Thymus (tissue), 14 donors: Measurements from ENCODE around the gene TNNC2. TPM values are rescaled to one million over a fixed set of nuclear protein-coding genes. Genes with fewer than 3 reads are reported as not detected.
"Not testable (repeated sequence)": the region's sequence is repeated elsewhere in the genome, so short reads cannot be mapped to it uniquely, and the experiment has no call there.

Experiments used
- DNase-seq, 9 donors: peaks; one replicate each; pipeline ENCODE4 v3.0.0-alpha.2; 2013; ENCODE audit warnings: low spot score in 9 of 9, low read depth in 6 of 9, missing footprints in 1 of 9
- H3K27ac ChIP-seq, 2 donors: one replicate each; pipeline ENCODE4 v1.5.1; 2013; ENCODE audit warnings: control low read depth in 1 of 2, low read depth in 1 of 2, low read length in 1 of 2, mild to moderate bottlenecking in 1 of 2, moderate library complexity in 1 of 2
- H3K27me3 ChIP-seq, 2 donors: one replicate each; pipeline ENCODE4 v1.5.1; 2013; ENCODE audit warnings: low read length in 1 of 2; ENCODE audit not compliant: control insufficient read depth in 2 of 2, insufficient read depth in 1 of 2
- H3K36me3 ChIP-seq, 2 donors: one replicate each; pipeline ENCODE4 v1.5.1; 2013; ENCODE audit warnings: low read length in 1 of 2, mild to moderate bottlenecking in 1 of 2, moderate library complexity in 1 of 2; ENCODE audit not compliant: control insufficient read depth in 2 of 2, insufficient read depth in 2 of 2
- H3K4me1 ChIP-seq, 2 donors: one replicate each; pipeline ENCODE4 v1.5.1; 2013; ENCODE audit warnings: low read length in 2 of 2; ENCODE audit not compliant: control insufficient read depth in 2 of 2, insufficient read depth in 2 of 2
- H3K4me3 ChIP-seq, 2 donors: one replicate each; pipeline ENCODE4 v1.5.1; 2013; ENCODE audit warnings: low read length in 2 of 2, control low read depth in 1 of 2, mild to moderate bottlenecking in 1 of 2
- H3K9me3 ChIP-seq, 2 donors: one replicate each; pipeline ENCODE4 v1.5.1; 2013; ENCODE audit warnings: low read length in 1 of 2, mild to moderate bottlenecking in 1 of 2; ENCODE audit not compliant: control insufficient read depth in 2 of 2, insufficient read depth in 1 of 2
- WGBS: extraction: QIAGEN DNeasy Blood & Tissue Kit; methylation state at CpG from one replicate; pipeline ENCODE4 v1.1.7; 2013; 5-methylcytosine and 5-hydroxymethylcytosine counted together
- long read RNA-seq, 10 donors: transcript quantifications; one replicate each; lab custom pipeline, GENCODE V29; 2026
- polyA plus RNA-seq: library from polyadenylated mRNA; stranded (reverse); fragments of 200-250 nt; gene quantifications from one replicate; pipeline ENCODE4 v1.2.3, GENCODE V29; 2013
- total RNA-seq: library from RNA; stranded (reverse); fragments of 120-200 nt; gene quantifications from one replicate; pipeline ENCODE4 v1.2.4, GENCODE V29; 2013
- donor health status: healthy.

Gene TNNC2
- total RNA-seq = 2.4 TPM
- 12.6 TPM for polyA plus RNA-seq
- long read RNA-seq, donor 1 = 0 reads
- long read RNA-seq, donor 2, transcript TNNC2-201 (6 exons, 710 nt) = major isoform, 24 of 55 reads
- long read RNA-seq, donor 2, partial matches to known transcripts = 31 of 55 reads
- long read RNA-seq, donor 2, other reads (novel, unspliced or antisense) = 0 of 55 reads
- long read RNA-seq, donor 3, partial matches to known transcripts = 0 of 4 reads
- long read RNA-seq, donor 3, other reads (novel, unspliced or antisense) = 0 of 4 reads
- long read RNA-seq, donor 4 = 0 reads
- long read RNA-seq, donor 5, partial matches to known transcripts = 0 of 2 reads
- long read RNA-seq, donor 5, other reads (novel, unspliced or antisense) = 0 of 2 reads
- long read RNA-seq, donor 6, transcript TNNC2-201 (6 exons, 710 nt) = major isoform, 5 of 5 reads
- long read RNA-seq, donor 6, partial matches to known transcripts = 0 of 5 reads
- long read RNA-seq, donor 6, other reads (novel, unspliced or antisense) = 0 of 5 reads
- long read RNA-seq, donor 7, transcript TNNC2-201 (6 exons, 710 nt) = major isoform, 24 of 34 reads
- long read RNA-seq, donor 7, partial matches to known transcripts = 10 of 34 reads
- long read RNA-seq, donor 7, other reads (novel, unspliced or antisense) = 0 of 34 reads
- long read RNA-seq, donor 8, transcript TNNC2-201 (6 exons, 710 nt) = major isoform, 20 of 32 reads
- long read RNA-seq, donor 8, partial matches to known transcripts = 12 of 32 reads
- long read RNA-seq, donor 8, other reads (novel, unspliced or antisense) = 0 of 32 reads
- long read RNA-seq, donor 9 = 0 reads
- long read RNA-seq, donor 10 = 0 reads

DNA sequence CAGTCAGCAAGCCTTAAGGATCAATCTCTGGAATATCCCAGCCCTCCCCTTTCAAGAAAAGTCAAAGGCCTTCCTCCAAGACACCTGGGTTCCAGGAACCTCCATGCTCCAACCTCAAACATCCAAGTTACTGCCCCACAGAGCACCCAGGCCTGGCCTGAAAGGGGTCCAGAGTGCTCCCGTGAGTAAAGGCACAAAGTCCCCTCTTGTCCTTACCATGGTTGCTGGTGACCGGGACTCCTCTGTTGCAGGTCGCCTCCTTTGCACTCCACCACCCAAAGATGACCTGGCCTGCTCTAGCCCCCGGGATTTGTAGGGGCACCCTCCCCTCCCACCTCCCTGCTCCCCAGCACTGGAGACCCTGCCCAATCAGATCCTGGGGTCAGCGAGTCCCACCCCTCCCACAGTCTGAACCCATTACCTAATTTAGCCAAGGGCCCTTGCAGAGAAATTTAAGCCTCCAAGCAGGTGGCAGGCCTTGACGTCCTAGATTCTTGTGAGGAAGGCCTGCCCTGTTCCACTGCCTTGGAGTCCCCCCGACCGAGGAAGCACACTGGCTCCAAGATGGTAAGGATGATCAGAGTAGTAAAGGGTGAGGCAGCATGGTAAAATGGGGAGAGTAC is at the start of gene TNNC2:
Gene TNNC2, minus strand, starts transcription at position 283 of the 623 bp plus-strand sequence. Its CDS starts 64 bp downstream, at position 219.
- Histone ChIP-seq H3K27me3 (peaks cover 5 to 49% of the 10 kb centered on the region in 2 donors), H3K27ac (no peak within 1 kb of the TSS), H3K4me1 (peaks cover 9 to 20% of the 10 kb centered on the region in 2 donors), H3K4me3 (no peak within 1 kb of the TSS), H3K36me3 (no peaks in the 10 kb centered on the region), H3K9me3 (peaks cover 0 to 1% of the 10 kb centered on the region in 2 donors)
- WGBS = 95% methylated on average over 8 of the region's 8 CpGs
- no peak for DNase-seq

DNA sequence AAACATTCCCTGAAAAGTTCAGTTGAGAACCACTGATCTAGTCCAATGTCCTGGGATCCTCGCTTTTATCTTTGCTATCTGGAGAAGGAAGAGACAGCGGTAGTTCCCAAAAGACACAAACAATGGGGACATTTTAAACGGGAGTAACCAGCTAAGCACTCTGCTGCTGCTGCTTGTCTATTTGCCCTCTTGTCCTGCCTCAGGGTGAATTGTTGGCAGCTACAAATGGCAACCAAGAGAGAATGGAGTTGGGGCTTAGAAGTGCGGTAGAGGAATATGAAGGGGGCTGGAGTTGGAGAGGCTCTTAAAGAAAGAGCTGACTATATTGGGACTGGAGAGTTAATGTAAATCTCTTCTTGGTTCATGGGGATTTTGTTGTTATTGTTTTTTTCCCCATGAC is 47.5 kb upstream of the TNNC2 start:
- H3K36me3 ChIP-seq = peaks cover 20 to 26% of the 10 kb centered on the region in 2 donors
- DNase-seq = no peak

DNA sequence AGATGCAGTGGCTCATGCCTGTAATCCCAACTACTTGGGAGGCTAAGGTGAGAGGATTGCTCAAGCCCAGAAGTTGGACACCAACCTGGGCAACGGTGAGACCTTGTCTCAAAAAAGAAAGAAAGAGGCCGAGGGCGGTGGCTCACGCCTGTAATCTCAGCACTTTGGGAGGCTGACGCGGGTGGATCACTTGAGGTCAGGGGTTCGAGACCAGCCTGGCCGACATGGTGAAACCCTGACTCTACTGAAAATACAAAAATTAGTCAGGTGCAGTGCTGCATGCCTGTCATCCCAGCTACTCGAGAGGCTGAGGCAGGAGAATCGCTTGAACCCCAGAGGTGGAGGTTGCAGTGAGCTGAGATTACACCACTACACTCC is 47.0 kb upstream of the TNNC2 start:
- not testable (repeated sequence) for H3K4me1 ChIP-seq, H3K4me3 ChIP-seq, H3K27me3 ChIP-seq, DNase-seq, H3K9me3 ChIP-seq, H3K27ac ChIP-seq
- peaks cover 20 to 25% of the 10 kb centered on the region in 2 donors for H3K36me3 ChIP-seq
- 98% methylated on average over 10 of the region's 10 CpGs for WGBS

More for the DNA sequence above, 47.5 kb upstream of the TNNC2 start:
- Histone ChIP-seq H3K27me3 (no peaks in the 10 kb centered on the region), H3K9me3 (no peaks in the 10 kb centered on the region), H3K4me1 (no peaks in the 10 kb centered on the region), H3K4me3 (no peak overlapping the region), H3K27ac (no peak overlapping the region)
- WGBS = 93% methylated on average over 4 of the region's 4 CpGs

DNA sequence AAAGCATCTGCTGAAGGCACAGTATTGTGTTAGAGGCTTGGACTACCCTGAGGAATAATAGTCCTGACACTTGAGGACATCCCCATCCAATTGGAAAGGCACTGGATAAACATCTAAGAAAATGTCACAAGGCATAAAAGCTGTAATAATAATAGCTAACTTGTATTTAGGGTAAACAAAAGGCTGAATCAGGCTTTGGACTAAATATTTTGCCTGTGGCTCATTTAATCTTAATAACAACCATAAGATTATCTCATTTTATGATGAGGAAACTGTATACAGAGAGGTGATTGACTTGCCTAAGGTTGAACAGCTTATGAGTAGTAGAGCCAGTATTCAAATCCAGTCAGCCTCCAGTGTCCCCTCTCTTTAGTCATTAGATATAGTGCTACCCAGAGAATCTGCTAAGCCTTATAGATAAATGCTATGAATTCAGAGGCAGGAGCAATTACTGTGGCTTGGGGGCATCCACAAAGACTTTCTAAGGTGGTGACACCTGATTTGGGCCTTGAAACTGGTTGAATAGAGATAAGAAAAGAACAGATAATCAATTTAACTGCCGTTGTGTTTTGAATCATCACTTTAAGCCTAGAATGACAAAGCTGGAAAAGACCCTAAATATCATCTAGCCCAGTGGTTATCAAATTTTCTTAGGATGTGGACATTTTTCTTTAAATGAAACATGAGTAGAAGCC is 46.4 kb upstream of the TNNC2 start:
- no peaks in the 10 kb centered on the region for H3K9me3 ChIP-seq
- no peaks in the 10 kb centered on the region for H3K4me1 ChIP-seq
- H3K27ac ChIP-seq = no peak overlapping the region
- no peaks in the 10 kb centered on the region for H3K27me3 ChIP-seq
- 96% methylated on average over 1 of the region's 1 CpG for WGBS
- no peak for DNase-seq
- peaks cover 18 to 20% of the 10 kb centered on the region in 2 donors for H3K36me3 ChIP-seq
- H3K4me3 ChIP-seq = no peak overlapping the region

DNA sequence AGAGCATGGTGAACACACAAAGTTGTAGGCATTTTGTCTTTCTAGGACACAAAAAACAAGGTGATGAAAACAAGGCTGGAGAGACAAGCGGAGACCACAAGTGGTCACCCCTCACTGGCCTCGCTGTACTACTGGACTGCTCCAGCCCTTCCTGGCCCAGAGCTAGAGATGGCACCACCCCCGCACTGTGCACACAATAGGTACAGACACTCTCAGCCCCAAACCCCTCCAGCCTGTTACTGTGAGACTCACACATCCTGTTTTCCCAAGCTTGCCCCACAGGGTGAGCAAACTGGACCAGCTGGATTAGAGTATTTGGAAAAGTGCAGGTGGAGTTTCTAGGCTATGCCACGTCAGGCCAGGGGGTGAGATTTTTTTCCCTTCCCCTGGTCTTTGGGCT is 45.5 kb upstream of the TNNC2 start:
- Histone ChIP-seq H3K4me3 (no peak overlapping the region), H3K27ac (no peak overlapping the region), H3K27me3 (no peaks in the 10 kb centered on the region), H3K9me3 (no peaks in the 10 kb centered on the region), H3K4me1 (no peaks in the 10 kb centered on the region), H3K36me3 (peaks cover 10 to 11% of the 10 kb centered on the region in 2 donors)
- no peak for DNase-seq
- WGBS = 97% methylated on average over 4 of the region's 4 CpGs

DNA sequence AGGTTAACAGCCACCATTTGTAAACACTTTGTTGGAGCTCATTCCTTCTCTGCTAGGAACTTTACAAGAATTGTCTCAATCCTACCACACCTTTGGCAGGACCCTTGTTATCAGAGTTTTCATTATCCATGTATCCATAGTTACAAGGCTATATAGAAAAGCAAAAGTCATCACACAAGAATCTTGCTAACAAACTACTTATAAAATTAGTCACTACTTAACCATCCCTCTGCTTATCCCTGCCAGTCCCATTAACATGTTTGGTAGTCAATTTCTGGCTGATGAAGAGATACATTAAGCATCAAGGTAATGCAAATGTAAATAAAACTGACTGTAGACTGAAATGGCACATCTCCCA is 40.7 kb upstream of the TNNC2 start:
- Histone ChIP-seq H3K27ac (no peak overlapping the region), H3K27me3 (no peaks in the 10 kb centered on the region), H3K4me3 (no peak overlapping the region), H3K9me3 (no peaks in the 10 kb centered on the region), H3K36me3 (no peaks in the 10 kb centered on the region), H3K4me1 (no peaks in the 10 kb centered on the region)
- DNase-seq = no peak

DNA sequence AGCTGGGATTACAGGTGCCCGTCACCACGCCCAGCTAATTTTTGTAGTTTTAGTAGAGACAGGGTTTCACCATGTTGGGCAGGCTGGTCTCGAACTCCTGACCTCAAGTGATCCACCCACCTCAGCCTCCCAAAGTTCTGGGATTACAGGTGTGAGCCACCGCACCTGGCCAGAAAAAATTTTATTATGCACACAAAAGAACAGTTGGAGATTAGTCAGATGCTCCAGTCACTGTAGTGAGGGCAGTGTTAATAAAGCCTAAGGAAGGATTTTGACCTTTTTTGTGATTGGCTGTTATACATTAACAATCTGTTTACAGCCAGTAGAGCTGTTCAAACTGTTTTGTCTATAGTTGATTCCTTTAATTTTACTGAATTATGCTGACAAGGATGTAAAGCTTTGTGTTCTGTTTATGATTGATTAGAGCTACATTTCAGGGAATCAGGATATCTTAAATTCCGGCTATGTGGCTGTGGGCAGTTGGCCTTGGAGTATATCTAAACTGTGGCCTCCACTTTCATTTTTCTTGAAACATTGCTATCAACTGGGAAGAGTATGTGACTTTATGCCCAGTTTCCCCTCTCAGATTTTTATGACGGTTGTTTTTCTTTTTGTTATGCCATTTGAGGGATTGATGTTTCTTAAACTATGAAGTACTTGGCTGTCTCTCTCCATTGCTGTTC is 40.2 kb upstream of the TNNC2 start:
- no peak for DNase-seq
- WGBS = 97% methylated on average over 6 of the region's 6 CpGs

DNA sequence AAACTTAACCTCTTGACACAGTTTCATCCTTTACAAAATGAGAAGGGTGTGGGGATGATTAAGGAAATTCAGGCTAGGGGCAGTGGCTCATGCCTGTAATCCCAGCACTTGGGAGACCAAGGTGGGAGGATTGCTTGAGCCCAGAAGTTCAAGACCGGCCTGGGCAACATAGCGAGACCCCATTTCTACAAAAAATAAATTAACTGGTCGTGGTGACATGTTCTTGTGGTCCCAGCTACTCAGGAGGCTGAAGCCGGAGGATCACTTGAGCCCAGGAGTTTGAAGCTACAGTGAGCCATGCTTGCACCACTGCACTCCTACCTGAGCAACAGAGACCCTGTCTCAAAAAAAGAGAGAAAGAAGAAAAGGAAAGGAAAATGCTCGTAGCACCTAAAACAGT is 39.3 kb upstream of the TNNC2 start:
- over 99% methylated on average over 5 of the region's 5 CpGs for WGBS
- no peak for DNase-seq
- Histone ChIP-seq H3K9me3 (no peaks in the 10 kb centered on the region), H3K4me1 (no peaks in the 10 kb centered on the region), H3K27ac (no peak overlapping the region), H3K27me3 (no peaks in the 10 kb centered on the region), H3K36me3 (no peaks in the 10 kb centered on the region), H3K4me3 (no peak overlapping the region)

More for the DNA sequence above, 40.2 kb upstream of the TNNC2 start:
- no peaks in the 10 kb centered on the region for H3K9me3 ChIP-seq
- H3K4me3 ChIP-seq = no peak overlapping the region
- no peaks in the 10 kb centered on the region for H3K27me3 ChIP-seq
- H3K27ac ChIP-seq = no peak overlapping the region
- no peaks in the 10 kb centered on the region for H3K36me3 ChIP-seq
- H3K4me1 ChIP-seq = no peaks in the 10 kb centered on the region
